Pons (tissue), 1 donor: ENCODE results near the gene L1CAM.

ENCODE experiments used
- DNase-seq: peaks from one replicate; pipeline ENCODE4 v3.0.0-alpha.2; 2016; ENCODE audit warnings: low spot score

The L1CAM gene

GRCh38 chrX:153875391-153876111 is 10.4 kb downstream of the L1CAM start:
- no peak for DNase-seq

GRCh38 chrX:153874366-153875125 is 11.4 kb downstream of the L1CAM start:
- no peak for DNase-seq

GRCh38 chrX:153874085-153874365 is 11.9 kb downstream of the L1CAM start:
- no peak for DNase-seq

DNA sequence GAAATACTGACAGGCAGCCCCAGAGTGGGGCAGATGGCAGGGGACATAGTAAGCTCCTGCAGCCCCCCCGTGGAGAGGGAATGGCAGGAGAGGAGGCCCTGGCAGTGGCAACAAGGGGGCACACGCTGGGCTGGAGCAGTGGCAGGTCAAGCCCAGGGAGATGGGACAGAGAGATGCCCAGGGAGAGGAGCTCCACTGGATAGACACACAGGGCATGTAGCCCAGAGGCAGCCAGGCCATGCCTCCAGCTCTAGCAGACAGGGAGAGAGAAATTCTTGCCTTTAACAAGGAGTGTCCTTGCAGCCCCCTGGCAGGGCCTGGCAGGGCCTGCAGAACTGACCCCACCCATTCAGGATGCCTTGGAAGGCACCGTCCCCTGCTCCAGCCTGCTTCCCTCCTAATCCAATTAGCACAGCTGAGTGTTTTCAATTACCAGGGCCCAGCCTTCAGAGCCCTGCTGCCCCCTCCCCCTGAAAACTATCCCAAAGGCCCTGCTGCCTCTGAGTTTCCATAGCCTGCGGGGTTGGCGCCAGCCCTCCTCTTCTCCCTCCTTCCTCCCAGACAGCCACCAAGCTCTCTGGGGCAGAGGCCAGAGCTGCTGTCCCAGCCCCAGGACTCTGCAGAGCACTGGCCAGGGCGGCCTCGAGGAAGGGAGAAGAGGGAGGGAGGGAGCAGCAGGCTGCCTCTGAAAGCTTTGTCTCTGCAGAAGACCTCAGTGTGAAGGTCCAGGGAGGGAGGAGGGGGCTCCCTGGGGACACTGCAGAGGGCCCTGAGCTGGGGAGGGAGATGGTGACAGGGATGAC is 12.5 kb downstream of the L1CAM start:
- DNase-seq = no peak

DNA sequence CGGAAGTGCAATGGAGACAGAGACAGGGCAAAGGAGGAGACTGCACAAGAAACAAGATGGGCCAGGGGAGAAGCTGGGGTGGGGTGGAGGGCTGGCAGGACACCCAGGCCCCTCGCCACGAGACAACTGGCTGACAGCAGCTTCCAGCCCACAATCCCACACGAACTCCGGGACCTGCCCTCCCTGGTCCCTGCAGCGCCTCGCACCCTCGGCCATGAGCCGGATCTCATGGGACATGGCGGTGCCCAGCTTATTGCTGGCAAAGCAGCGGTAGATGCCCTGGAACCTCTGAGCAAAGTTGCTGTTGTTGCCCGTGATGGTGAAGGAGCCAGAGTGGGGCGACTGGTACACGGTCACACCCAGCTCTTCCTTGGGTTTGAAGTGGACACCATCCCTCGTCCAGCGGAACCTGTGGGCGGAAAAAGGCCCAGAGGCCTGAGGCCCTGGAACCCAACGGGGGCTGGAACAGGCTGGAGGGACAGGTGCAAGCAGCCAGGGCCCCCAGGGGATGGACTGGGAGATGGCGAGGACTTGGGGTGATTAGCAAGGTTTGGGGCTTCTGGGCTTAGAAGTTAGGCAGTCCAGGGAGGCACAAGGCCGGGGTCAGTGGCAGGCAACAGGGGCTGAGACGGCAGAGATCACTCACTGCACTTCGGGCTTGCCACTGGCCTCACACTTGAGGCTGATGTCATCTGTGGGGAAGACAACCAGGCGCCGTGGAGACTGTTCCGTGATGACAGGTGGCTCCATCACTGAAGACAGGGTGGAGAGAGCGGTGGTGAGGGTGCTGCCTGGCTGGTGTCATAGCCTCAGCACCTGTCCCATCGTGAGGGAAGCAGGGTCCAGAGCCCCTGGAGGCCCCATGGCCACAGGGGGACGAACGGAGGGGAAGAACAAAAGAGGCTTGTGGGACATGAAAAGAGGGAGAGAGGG is 13.8 kb downstream of the L1CAM start:
- no peak for DNase-seq

GRCh38 chrX:153871451-153871850 is 14.5 kb downstream of the L1CAM start:
- no peak for DNase-seq

DNA sequence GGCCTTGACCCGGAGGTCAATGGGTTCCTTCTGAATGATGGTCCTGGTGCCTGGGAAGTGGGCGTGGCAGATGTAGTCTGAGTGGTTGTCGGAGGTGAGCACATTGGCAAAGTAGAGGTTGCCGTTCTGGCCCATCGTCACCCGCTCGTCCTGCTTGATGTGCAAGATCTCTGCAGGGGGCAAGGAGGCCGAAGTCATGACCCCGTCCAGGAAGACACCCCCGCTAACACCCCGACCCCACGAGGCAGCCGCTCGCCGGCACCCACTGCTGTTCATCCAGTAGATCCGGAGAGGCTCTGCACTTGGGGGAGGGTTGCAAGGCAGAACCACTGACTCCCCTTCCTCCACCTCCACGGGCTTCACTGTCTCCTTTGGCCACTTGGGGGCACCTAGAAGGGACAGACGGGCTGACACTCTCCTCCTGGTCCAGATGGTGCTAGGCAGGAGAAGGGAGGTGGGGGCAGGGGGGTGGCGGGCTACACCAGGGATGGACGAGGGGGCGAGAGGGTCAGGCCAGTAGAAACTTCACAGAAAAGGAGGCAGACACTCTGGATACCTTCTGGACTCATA is 15.1 kb downstream of the L1CAM start:
- DNase-seq = no peak

GRCh38 chrX:153870288-153870690 is 15.7 kb downstream of the L1CAM start:
- no peak for DNase-seq

GRCh38 chrX:153869473-153870287 is 16.3 kb downstream of the L1CAM start:
- DNase-seq = no peak

DNA sequence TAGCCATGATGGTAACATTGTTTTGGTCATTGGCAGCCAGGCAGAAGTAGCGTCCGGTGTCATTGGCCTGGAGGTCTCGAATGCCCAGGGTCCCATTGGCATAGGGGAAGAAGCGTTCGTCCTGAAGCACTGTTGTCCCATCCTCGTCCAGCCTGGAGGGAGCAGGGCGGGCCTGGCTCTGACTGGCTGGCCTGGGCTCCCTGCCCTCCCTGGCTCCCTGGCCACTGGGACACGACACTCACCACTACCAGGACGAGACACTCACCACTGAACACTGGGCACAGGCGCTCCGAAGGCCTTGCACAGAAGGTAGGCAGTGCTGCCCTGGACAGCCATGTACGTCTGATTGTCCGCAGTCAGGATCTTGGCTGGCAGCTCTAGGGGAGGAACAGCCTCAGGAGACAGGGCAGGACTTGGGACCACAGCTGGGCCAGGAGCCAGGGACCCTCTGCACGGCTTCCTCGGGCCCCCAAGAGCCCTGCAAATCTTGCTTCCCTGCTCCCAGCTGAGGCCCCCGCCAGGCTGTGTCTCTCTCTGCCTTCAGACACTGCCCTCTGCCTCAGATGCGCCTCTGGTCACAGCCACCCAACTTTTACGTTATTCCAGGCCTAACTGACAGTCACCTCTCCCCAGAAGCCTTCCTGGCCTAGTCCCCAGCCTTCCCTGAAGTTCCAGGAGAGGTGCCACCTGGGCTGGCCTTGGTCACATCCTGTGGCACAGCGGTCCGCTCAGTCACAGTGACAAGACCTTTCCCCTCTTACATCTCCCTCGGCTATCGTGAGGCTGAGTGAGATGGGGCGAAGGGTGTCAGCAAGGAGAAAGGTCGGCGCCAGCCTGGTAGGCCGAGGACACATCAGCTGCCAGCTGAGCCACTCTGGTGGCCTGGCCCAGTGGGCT is 17.1 kb downstream of the L1CAM start:
- DNase-seq = no peak

GRCh38 chrX:153867671-153868070 is 18.3 kb downstream of the L1CAM start:
- DNase-seq = no peak

- DNase-seq = no peak
These were observed 18.8 kb downstream of the L1CAM start for GRCh38 chrX:153867139-153867538.

GRCh38 chrX:153866302-153867019 is 19.5 kb downstream of the L1CAM start:
- no peak for DNase-seq

GRCh38 chrX:153865685-153866084 is 20.3 kb downstream of the L1CAM start:
- DNase-seq = no peak

GRCh38 chrX:153865321-153865580 is 20.7 kb downstream of the L1CAM start:
- no peak for DNase-seq

DNA sequence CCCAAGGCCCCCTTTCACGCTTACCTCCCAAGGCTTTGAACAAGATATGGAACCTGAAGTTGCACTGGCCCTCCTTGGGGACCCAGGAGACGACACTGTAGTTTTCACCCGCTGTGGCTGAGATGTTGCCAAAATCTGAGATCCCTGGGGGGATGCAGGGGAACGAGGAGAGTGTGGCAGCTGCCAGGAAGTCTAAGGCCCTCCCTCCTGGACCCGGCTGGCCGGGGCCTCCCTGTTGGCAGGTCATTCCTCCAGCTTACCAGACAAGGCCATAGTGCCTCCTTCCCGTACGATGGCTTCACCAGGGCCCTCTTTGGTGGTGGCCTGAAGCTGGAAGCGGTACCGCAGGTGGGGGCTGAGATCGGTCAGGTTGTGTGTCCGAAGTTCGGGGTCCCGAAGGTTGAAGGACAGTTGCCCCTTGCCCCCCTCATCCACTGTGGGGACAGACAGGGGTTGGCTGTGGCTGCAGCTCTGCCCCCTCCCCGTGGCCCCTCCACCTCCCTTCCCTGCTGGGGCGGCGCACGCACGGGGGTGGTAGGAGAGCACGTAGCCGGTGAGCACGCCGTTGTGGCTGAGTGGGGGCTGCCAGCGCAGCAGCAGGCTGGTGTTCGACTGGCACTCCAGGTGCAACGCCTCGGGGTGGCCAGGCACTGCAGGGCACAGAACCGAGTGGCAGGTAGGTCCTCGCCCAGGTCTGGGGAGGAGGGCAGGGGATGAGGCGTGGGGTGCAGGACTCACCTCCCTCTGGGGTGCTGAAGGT is 21.2 kb downstream of the L1CAM start:
- no peak for DNase-seq

GRCh38 chrX:153864101-153864500 is 21.9 kb downstream of the L1CAM start:
- no peak for DNase-seq

GRCh38 chrX:153863251-153863991 is 22.6 kb downstream of the L1CAM start:
- no peak for DNase-seq
